Stimulated activated CD8-positive, alpha-beta memory T cell treated with anti-CD3 and anti-CD28 coated beads, Interleukin-7, amount 100 ng/mL, for 1 hour (primary cell): ENCODE measurements around the gene GOLGA6L22.
"Not testable (repeated sequence)": the region's sequence is repeated elsewhere in the genome, so short reads cannot be mapped to it uniquely, and the experiment has no call there.

Source experiments
- DNase-seq, 2 donors: peaks; one replicate each; pipeline ENCODE4 v3.0.0-alpha.2; 2020; ENCODE audit warnings: low read depth in 2 of 2

The GOLGA6L22 gene, protein sequence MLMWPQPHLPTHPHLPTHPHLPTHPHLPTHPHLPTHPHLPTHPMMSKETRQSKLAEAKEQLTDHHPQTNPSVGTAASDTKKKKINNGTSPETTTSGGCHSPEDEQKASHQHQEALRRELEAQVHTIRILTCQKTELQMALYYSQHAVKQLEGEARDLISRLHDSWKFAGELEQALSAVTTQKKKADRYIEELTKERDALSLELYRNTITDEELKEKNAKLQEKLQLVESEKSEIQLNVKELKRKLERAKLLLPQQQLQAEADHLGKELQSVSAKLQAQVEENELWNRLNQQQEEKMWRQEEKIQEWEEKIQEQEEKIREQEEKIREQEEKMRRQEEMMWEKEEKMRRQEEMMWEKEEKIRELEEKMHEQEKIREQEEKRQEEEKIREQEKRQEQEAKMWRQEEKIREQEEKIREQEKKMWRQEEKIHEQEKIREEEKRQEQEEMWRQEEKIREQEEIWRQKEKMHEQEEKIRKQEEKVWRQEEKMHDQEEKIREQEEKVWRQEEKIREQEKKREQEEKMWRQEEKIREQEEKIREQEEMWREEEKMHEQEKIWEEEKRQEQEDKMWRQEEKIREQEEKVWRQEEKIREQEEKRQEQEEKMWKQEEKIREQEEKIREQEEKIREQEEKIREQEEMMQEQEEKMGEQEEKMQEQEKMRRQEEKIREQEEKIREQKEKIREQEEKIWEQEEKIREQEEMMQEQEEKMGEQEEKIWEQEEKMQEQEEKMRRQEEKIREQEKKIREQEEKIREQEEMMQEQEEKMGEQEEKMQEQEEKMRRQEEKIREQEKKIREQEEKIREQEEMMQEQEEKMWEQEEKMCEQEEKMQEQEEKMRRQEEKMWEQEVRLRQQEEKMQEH

DNA sequence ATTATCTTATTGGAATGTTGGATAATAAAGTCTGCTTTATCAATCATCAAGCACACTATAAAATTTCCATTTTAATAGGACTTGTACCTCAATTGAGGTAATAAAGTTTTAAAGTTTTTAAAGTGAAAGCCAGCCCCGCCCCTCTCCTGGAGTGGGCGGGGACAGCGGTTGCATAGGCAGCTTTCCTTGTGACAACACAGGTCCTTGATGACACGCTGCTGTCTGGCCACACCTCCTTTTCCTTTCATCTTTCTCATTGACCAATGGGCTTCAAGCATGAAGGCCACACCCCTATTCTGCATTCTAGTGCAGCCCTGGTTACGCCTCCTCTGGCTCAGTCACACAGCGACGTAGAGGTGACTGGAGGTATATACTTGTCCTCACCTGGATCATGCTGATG is at the start of gene GOLGA6L22:
Gene GOLGA6L22 (plus strand): TSS at position 301 of the 400 bp plus-strand sequence. CDS start 91 bp downstream, at position 392.
- DNase-seq = not testable (repeated sequence)

DNA sequence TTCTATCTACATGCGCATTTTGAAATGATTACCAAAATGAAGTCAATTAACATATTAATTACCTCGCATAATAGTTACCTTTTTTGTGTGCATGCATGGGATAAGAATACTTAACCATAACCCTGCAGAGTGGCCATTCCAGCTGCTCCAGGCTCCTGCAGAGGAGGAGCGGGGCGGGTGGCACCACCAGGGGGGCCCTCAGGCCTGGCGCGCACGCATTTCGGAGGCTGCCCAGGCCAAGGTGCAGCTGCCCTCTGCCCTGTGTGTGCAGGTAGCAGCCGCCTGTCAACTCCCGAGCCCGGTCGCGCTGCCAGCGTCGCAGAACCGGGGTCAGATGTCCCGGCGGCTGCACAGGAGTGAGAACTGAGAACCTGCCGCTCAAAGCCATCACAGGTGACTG is 41.4 kb upstream of the GOLGA6L22 start:
- not testable (repeated sequence) for DNase-seq

DNA sequence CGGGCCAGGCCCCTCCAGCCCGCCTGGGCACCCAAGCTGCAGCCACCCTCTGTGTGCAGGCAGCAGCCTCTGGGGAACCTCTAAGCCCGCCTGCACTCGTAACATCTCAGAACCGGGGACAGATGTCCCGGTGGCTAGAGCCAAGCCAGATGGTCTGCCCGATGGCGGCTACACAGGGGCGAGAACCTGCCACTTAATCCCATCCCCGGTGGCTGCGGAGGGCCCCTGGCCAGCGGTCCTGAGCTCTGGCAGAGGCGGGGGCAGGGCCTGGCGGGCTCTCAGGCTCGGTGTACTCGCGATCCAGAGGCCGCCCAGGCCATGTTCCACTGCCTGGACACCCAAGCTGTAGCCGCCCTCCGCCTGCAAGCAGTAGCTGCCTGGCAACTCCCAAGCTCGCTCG is 40.9 kb upstream of the GOLGA6L22 start:
- not testable (repeated sequence) for DNase-seq

DNA sequence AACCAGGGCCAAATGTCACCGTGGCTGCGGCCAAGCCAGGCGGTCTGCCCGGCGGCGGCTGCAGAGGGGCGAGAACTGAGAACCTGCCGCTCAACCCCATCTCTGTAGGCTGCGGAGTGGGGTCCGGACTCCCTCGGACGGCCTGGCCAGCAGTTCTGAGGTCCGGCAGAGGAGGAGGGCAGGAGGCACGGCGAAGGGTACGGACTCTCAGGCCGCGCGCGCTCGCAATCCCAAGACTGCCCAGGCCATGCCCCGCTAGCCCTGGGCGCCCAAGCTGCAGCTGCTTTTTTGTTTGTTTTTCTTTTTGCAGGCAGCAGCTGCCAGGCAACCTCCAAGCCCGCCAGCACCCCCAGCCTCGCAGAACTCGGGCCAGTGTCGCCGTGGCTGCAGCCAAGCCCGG is 40.5 kb upstream of the GOLGA6L22 start:
- not testable (repeated sequence) for DNase-seq

DNA sequence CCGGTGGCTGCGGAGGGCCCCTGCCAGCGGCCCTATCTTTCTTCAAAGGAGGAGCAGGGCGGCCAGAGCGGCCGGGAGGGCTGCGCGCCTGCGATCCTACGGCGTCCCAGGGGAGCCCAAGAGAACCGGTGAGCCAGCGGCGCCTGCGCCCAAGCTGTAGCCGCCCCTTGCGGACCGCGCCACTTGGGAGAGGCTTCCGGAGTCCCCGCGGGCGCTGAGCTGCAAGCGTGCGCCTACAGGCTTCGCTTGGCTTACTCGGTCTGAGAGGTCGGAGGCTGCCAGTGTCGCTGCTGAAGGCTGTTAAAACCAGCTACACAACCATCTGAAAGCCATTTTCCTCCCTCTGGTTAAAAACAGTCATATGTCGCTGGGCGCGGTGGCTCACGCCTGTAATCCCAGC is 40.0 kb upstream of the GOLGA6L22 start:
- not testable (repeated sequence) for DNase-seq

DNA sequence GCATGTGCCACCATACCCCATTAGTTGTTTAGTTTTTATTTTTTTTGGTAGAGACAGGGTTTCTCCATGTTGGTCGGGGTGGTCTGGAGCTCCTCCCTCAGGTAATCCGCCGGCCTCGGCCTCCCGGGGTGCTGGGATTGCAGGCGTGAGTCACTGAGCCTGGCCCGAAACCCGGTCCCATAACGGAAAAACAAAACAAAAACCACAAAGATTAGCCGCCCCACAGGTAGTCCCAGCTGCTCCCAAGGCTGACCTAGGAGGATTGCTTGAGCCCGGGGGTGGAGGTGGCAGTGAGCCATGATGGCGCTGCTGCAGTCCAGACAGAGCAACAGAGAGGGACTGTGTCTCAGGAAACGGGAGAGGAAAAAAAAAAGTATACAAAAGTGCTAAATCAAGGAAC is 38.4 kb upstream of the GOLGA6L22 start:
- DNase-seq = not testable (repeated sequence)

DNA sequence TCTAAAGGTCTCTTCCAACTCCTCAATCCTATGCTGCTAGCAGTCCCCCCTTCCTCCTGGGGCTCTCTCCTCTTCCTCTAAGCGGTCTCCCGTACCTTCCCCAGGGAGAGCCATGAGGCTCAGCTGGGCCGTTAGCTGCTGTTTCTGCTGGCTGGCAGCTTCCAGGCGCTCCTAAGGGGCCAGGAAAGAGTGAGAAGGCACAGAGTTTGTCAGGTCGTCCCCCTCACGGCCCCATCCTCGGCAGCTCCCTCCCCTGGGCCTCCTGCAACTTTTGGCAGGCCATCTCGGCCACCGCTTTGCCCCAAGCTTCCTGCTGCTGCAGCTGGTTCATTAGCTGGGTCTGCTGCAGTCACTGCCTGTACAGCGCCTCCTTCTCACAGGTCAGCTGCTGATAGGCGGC is 29.3 kb upstream of the GOLGA6L22 start:
- not testable (repeated sequence) for DNase-seq

DNA sequence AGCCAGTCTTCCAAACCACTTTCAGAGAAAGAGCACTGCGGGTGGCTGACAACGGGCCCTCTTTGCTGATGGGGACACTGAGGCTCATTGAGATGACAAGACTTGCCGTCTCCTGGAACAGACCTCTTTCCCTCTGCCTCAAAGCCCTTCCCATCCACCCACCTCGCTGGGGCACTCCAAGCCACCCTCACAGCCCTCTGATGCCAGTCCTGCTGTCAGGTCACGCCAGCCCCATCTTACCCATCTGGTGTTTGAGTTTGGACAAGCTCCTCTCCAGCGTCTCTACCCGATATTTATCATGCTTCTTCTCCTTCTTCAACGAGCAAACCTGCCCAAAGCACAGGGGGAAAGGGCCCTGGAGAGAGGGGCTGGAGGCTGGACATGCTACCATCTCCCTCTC is 27.0 kb upstream of the GOLGA6L22 start:
- DNase-seq = not testable (repeated sequence)

DNA sequence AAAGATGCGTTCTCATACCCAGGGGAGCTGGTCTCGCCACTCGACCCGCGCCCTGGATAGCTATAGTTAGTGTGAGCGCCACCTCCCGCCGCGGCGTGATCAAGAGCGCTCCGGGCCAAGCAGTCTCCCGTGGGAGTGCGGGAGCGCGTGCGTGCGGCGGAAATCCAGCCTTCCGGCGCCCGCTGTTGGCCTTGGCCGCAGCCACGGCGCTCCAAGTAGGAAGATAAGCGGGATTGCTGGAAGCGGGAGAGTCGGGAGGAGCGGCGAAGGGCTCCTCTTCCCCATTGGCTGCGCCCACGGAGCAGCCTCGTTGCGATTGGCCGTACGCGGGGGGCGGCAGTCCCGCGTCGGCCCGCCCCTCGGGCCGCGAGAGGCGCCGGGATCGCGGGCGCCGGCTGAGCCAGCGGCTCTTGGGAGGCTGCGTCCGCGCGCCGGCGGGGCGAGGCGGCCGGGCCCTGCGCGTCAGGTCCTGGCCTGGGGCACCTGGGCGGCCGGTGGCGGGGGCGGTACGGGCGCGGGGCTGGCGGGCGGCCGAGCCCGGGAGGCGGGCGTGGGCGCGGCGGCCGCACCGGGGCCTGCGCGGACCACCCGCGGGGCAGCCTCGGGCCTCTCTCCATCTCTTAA is 35.9 kb downstream of the GOLGA6L22 start:
- DNase-seq = peak in 1 of 2 donors; percentile 0

DNA sequence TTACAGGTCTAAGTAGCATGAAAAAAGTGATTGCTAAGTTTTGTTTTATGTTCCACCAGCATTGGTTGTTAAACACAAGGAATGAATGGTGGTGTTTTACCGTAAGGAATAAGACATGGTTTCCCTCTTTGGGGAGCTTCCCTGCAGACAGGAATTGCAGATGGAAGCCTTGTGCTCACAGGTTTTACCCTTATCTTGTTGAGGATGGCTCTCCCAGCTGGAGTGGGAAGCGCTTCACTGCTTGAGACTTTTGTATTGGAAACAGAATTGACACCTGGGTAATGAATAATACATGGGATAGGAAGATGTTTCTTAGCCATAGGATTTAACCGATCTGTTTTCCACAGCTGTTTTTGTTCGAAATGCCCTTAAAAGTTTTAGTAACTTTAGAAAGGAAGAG is 38.5 kb downstream of the GOLGA6L22 start:
- not testable (repeated sequence) for DNase-seq

DNA sequence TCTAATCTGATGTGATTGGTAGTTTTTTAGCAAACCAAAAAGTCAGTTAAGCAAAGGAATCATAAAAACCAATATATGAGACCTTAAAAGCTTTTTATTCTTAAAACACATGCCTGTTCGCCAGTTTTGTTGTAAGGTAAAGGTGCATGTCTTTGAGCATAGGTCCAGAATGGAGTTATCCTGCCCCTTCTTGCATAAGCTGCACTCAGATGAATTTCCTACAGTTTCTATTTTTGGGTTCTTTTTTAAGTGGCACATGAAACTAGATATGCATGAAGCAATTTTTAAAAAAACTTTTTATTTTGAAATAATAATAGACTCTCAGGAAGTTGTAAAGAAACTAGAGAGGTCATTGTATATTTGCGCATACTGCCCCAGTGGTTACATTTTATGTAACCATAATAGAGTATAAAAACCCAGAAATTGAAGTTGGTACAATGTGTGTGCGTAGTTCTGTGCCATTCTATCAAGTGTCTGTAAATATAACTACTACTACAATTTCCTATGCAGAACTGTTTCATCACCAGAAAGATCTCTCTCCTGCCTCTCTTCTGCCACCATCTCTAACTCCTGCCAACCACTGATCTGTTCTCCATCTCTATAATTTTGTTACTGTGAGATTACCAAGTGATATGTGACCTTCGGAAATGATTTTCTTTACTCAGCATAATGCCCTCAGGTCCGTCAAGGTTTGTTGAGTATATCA is 39.7 kb downstream of the GOLGA6L22 start:
- DNase-seq = not testable (repeated sequence)

DNA sequence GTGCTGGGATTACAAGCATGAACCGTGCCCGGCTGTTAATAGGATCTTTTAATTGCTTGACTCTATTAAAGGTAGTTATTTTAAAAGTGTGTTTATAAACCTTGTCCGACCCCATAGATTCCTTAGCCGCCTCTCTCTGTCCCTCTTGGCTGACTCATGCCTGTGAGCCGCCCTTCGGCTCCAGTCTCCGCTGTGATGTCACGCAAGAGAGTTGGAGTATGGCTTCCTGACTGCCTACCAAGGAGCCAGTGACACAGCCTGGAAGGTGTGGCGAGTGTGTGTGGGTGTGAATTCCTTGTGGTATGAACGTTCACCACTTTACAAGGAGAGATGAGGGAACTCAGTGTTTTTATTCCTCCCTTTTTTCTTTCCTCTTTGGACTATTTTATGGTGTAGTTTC is 43.6 kb downstream of the GOLGA6L22 start:
- DNase-seq = not testable (repeated sequence)

DNA sequence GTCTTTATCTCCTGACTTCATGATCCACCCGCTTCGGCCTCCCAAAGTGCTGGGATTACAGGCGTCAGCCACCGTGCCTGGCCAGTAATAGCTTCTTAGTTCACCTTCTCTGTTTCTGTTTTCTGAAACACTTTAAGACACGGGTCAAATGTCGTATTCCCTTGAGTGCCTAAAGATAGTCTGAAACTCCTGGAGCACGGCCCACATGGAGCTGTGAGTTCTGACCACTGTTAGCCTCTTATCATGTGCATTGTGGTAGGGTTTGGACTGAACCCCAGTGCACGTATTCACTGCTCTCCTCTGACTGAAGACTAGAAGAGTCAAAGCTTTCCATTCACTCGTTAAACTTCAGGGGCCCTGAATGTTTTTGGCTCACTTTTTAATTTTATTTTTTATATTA is 48.3 kb downstream of the GOLGA6L22 start:
- not testable (repeated sequence) for DNase-seq

DNA sequence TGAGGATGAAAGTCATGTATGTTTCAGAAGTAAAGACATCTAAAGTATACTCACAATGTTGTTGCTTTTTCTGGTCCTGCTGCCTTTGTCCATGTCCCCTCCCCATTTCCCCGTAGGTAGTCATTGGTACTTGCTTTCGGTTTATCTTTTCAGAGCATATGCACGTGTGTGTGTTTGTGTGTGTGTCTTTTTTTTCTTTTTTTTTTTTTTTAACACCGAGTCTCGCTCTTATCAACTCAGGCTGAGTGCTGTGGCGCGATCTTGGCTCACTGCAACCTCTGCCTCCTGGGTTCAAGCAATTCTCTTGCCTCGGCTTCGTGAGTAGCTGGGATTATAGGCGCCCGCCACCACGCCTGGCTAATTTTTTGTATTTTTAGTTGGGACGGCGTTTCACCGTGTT is 57.4 kb downstream of the GOLGA6L22 start:
- not testable (repeated sequence) for DNase-seq
